Gastroesophageal sphincter (tissue), 4 donors: Measurements from ENCODE around the gene TNFAIP3. TPM values are rescaled to one million over a fixed set of nuclear protein-coding genes. Genes with fewer than 3 reads are reported as not detected.
A peak's percentile ranks its signal among the peaks of the same experiment; 100 is the strongest.

Source experiments
- ATAC-seq: fragments of 150-250 bp; one replicate; pipeline ENCODE4 v1.9.1; 2016; ENCODE audit warnings: mild to moderate bottlenecking, moderate library complexity
- H3K27ac ChIP-seq, 4 donors: fragments of 200-600 bp; sonication (generic) in 3 of 4; 1 replicate in 3 of 4; 2 replicates in 1 of 4; pipeline ENCODE4 v1.5.1; 2016 to 2019
- H3K27me3 ChIP-seq: fragments of 200-600 bp; sonication (generic); one replicate; pipeline ENCODE4 v1.5.1; 2019
- H3K36me3 ChIP-seq, 2 donors: fragments of 200-600 bp; sonication (generic); one replicate each; pipeline ENCODE4 v1.5.1; 2019; ENCODE audit warnings: control low read depth in 1 of 2
- H3K4me1 ChIP-seq, 3 donors: fragments of 200-600 bp; sonication (generic); 1 replicate in 2 of 3; 2 replicates in 1 of 3; pipeline ENCODE4 v1.5.1; 2016 to 2019; ENCODE audit warnings: control low read depth in 2 of 3
- H3K4me3 ChIP-seq, 2 donors: fragments of 200-600 bp; sonication (generic); one replicate each; pipeline ENCODE4 v1.5.1; 2019; ENCODE audit warnings: mild to moderate bottlenecking in 1 of 2, moderate library complexity in 1 of 2
- H3K9me3 ChIP-seq, 3 donors: fragments of 200-600 bp; sonication (generic); one replicate each; pipeline ENCODE4 v1.5.1; 2017 to 2019; ENCODE audit warnings: control low read depth in 2 of 3
- EP300 ChIP-seq: sonication (generic); formaldehyde crosslinking; IDR thresholded peaks from one replicate; pipeline ENCODE4 v1.6.1; 2017; ENCODE audit warnings: antibody characterized with exemption, mild to moderate bottlenecking
- POLR2A ChIP-seq, 2 donors: fragments of 450-650 bp; IDR thresholded peaks; one replicate each; pipeline ENCODE4 v1.6.1; 2017; ENCODE audit warnings: antibody characterized with exemption in 2 of 2, mild to moderate bottlenecking in 2 of 2, moderate library complexity in 1 of 2
- POLR2AphosphoS5 ChIP-seq: sonication (generic); formaldehyde crosslinking; IDR thresholded peaks from one replicate; pipeline ENCODE4 v1.6.1; 2017; ENCODE audit warnings: antibody characterized with exemption
- WGBS, 2 donors: methylation state at CpG; one replicate each; pipeline ENCODE4 v1.1.5; 2018; ENCODE audit warnings: low coverage in 1 of 2; 5-methylcytosine and 5-hydroxymethylcytosine counted together
- total RNA-seq, 4 donors: library from RNA; depleted of rRNA; stranded (reverse); fragments of >200 nt; gene quantifications; one replicate each; pipeline ENCODE4 v1.1.0, GENCODE V29; 2016
- TF ChIP-seq, protein P1 (sequence below), 4 experiments: fragments of 200-600 bp in 2 of 4; fragments of 450-650 bp in 2 of 4; sonication (generic) in 1 of 4; IDR thresholded peaks; one replicate each; pipeline ENCODE4 v1.5.1; 2017 to 2019; ENCODE audit warnings: antibody characterized with exemption in 4 of 4, mild to moderate bottlenecking in 2 of 4, moderate library complexity in 2 of 4

The TNFAIP3 gene
- total RNA-seq, 4 donors from 2014 or later, result 11.2 to 40.7 (median 18.3) TPM

DNA sequence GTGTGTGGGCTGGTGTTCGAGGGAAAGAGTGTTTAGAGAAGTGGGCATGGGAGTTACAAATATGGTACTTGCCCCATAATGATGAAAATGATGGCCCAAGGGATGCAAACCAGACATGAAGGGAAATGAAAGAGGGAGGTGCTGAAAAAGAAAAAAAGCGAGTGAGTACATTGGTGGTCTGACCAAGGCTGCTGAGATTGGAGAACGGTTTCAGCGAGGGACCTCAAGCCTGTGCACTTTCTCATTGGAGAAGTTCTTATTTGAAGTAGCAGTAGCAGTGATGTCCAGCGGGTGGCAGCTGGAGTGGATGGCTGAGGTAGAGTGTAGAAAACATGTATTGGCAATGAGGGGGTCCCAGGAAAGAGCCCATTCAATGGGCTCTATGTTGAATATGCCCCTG lies 54.8 kb downstream of the TNFAIP3 start:
- Histone ChIP-seq H3K9me3 (no peaks in the 10 kb centered on the region), H3K36me3 (no peaks in the 10 kb centered on the region), H3K4me3 (no peak overlapping the region), H3K4me1 (peaks cover 0 to 10% (median 0%) of the 10 kb centered on the region in 3 donors), H3K27me3 (no peaks in the 10 kb centered on the region), H3K27ac (no peak overlapping the region)
- WGBS, 2 donors, result 87 to 92% methylated on average over 5 of the region's 5 CpGs
- no peak for ATAC-seq
- TF ChIP-seq POLR2AphosphoS5, result no peak
- TF ChIP-seq, protein P1, sequence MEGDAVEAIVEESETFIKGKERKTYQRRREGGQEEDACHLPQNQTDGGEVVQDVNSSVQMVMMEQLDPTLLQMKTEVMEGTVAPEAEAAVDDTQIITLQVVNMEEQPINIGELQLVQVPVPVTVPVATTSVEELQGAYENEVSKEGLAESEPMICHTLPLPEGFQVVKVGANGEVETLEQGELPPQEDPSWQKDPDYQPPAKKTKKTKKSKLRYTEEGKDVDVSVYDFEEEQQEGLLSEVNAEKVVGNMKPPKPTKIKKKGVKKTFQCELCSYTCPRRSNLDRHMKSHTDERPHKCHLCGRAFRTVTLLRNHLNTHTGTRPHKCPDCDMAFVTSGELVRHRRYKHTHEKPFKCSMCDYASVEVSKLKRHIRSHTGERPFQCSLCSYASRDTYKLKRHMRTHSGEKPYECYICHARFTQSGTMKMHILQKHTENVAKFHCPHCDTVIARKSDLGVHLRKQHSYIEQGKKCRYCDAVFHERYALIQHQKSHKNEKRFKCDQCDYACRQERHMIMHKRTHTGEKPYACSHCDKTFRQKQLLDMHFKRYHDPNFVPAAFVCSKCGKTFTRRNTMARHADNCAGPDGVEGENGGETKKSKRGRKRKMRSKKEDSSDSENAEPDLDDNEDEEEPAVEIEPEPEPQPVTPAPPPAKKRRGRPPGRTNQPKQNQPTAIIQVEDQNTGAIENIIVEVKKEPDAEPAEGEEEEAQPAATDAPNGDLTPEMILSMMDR (IDR thresholded peaks at IDR 0.05), result no peak
- TF ChIP-seq EP300, result no peak
- no peak for TF ChIP-seq POLR2A (IDR thresholded peaks at IDR 0.05)

DNA sequence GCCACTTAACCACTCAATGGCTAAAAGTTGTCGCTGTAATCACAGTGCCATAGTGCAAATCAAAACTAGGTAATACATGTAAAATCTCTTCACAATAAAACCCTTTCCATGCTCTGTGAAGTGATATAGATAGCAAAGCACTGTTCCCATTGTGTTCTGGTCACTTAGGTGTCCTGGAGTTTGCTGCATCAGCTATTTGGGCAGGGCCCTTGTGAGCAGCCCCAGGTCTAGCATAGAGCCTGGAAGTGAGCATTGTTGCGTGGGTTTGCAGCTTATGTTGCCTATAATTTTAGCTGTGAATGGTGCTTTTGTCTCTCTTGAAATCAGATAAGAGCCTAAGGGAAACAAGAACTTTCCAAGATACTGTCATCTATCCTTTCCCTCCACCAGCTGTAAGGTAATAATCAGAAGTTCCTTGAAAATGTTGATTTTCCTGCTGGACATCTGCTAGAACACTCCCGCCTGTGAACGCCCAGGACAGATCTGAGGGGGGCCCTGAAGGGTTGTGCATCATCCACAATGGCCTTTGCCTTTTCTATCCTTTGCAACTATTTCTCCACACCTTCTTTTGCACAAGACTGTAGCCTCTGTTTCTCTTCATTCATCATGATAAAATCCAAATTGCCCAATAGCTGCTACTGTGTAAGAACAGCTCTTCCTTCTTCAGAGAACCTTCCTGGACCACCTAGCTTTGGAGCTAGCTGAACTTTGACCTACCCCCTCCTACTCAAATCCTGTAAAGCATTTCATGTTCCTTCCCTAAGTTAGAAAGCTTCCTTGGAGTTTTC lies 57.0 kb downstream of the TNFAIP3 start:
- Histone ChIP-seq H3K4me3 (no peak overlapping the region), H3K9me3 (no peaks in the 10 kb centered on the region), H3K36me3 (no peaks in the 10 kb centered on the region), H3K27ac (no peak overlapping the region), H3K4me1 (peaks cover 0 to 20% (median 0%) of the 10 kb centered on the region in 3 donors), H3K27me3 (no peaks in the 10 kb centered on the region)
- TF ChIP-seq POLR2AphosphoS5 (no peak), EP300 (no peak), POLR2A (IDR thresholded peaks at IDR 0.05) (no peak)
- TF ChIP-seq, protein P1 (IDR thresholded peaks at IDR 0.05), result no peak
- WGBS, 2 donors, result 88% methylated on average over 3 of the region's 4 CpGs
- ATAC-seq, result no peak

- Histone ChIP-seq H3K9me3 (no peaks in the 10 kb centered on the region), H3K27me3 (no peaks in the 10 kb centered on the region), H3K27ac (no peak overlapping the region), H3K4me1 (peaks cover 0 to 20% (median 0%) of the 10 kb centered on the region in 3 donors), H3K36me3 (no peaks in the 10 kb centered on the region), H3K4me3 (no peak overlapping the region)
- no peak for ATAC-seq
- TF ChIP-seq, protein P1 (IDR thresholded peaks at IDR 0.05), result no peak
- TF ChIP-seq POLR2AphosphoS5 (no peak), POLR2A (IDR thresholded peaks at IDR 0.05) (no peak), EP300 (no peak)
- 60 to 84% methylated on average over 2 to 11 of the region's 12 CpGs for WGBS, 2 donors
These were observed 58.2 kb downstream of the TNFAIP3 start for GRCh38 chr6:137925141-137925698.

DNA sequence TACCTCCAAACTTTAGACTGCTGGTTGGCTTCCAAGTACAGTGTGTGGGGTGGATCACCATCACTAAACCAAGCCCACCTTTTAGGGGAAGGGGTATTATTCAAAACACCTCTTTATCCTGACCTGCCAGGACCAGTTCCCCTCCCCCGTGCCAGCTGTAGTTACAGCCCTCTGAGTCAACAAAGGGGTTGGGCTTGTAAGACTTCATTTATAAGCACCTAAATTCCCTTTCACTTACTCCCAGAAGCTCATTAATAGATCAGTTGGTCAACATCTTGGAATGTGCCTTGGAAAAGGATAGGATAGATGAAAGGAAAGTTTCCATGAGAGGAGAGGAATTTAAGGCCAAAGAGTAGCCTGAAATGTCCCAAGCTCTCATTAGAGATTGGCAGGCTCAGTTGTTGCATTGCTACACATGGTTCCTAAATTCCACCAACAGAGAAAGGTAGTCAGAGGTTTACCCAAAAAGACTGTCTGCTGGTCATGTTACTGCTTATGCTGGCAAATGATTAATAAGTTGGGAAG lies 59.2 kb downstream of the TNFAIP3 start:
- 29% methylated on average over 1 of the region's 1 CpG; no CpG with 5 or more reads in 1 of the 2 donors for WGBS, 2 donors
- TF ChIP-seq EP300 (no peak), POLR2A (IDR thresholded peaks at IDR 0.05) (no peak), POLR2AphosphoS5 (no peak)
- TF ChIP-seq, protein P1 (IDR thresholded peaks at IDR 0.05), result no peak
- Histone ChIP-seq H3K27ac (no peak overlapping the region), H3K9me3 (no peaks in the 10 kb centered on the region), H3K27me3 (no peaks in the 10 kb centered on the region), H3K36me3 (no peaks in the 10 kb centered on the region), H3K4me3 (no peak overlapping the region), H3K4me1 (peaks cover 0 to 20% (median 0%) of the 10 kb centered on the region in 3 donors)
- peak; percentile 70 for ATAC-seq
